ENCODE results near the gene CDH23. TPM values are rescaled to one million over a fixed set of nuclear protein-coding genes. Genes with fewer than 3 reads are reported as not detected.

Gene CDH23
- total RNA-seq, 6 donors from 2014 or later, result 4.7 to 29.3 (median 10.4) TPM

DNA sequence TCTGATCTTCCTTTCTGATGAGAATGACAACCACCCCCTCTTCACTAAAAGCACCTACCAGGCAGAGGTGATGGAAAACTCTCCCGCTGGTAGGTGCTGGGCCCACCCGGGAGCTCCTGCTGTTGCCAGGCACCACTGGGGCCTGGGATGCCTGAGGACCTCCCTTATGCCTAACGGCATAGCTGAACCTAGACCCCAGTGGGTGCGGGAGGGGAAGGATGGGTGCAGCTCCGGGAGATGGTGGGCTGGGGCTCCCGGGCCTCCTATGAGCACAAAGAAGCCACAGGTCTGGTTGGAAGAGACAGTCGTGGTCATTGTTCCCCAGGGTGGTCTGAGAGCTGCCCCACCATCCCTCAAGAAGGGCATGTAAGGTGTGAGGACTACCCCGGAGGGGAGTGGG is 392.2 kb downstream of the CDH23 start:
- WGBS, 2 donors, result 81 to 100% methylated on average over 2 to 6 of the region's 8 CpGs
- no peaks in the 10 kb centered on the region for H3K27me3 ChIP-seq
- H3K9me3 ChIP-seq, result no peaks in the 10 kb centered on the region
- TF ChIP-seq POLR2A (IDR thresholded peaks at IDR 0.05), result no peak
- TF ChIP-seq, protein P1, sequence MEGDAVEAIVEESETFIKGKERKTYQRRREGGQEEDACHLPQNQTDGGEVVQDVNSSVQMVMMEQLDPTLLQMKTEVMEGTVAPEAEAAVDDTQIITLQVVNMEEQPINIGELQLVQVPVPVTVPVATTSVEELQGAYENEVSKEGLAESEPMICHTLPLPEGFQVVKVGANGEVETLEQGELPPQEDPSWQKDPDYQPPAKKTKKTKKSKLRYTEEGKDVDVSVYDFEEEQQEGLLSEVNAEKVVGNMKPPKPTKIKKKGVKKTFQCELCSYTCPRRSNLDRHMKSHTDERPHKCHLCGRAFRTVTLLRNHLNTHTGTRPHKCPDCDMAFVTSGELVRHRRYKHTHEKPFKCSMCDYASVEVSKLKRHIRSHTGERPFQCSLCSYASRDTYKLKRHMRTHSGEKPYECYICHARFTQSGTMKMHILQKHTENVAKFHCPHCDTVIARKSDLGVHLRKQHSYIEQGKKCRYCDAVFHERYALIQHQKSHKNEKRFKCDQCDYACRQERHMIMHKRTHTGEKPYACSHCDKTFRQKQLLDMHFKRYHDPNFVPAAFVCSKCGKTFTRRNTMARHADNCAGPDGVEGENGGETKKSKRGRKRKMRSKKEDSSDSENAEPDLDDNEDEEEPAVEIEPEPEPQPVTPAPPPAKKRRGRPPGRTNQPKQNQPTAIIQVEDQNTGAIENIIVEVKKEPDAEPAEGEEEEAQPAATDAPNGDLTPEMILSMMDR (IDR thresholded peaks at IDR 0.05), result no peak
- DNase-seq, result no peak
- H3K27ac ChIP-seq, result no peak overlapping the region
- ATAC-seq (ENCODE audit: low FRiP score in 2 of 2), result no peak
- H3K36me3 ChIP-seq, result no peaks in the 10 kb centered on the region
- H3K4me1 ChIP-seq, result no peaks in the 10 kb centered on the region
- H3K4me3 ChIP-seq, result no peak overlapping the region

DNA sequence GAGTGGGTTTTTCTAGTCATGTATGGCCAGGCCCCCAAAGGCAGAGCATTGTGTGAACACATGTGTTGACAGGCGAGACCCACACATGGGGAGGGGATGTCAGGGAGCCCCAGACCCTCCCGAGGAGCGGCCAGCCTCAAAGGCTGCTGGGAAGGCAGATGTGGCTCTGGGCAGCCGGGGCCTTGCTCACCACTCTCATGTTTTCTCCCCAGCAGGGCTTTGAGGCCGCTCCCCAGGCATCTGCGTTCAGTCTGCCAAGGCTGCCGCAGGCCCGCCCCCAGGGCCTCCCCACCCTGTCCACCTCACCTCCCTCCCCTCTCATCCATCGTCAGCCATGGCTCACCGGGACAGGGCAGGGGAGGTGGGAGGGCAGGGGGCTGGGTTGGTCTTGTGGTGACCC is 393.2 kb downstream of the CDH23 start:
- ATAC-seq (ENCODE audit: low FRiP score in 2 of 2) (peak in 1 of 2 donors; percentile 41), DNase-seq (no peak)
- no peak overlapping the region for H3K4me3 ChIP-seq
- WGBS, 2 donors, result 79 to 82% methylated on average over 6 to 10 of the region's 10 CpGs
- TF ChIP-seq POLR2AphosphoS5 (IDR thresholded peaks at IDR 0.05) (no peak), POLR2A (IDR thresholded peaks at IDR 0.05) (no peak), EP300 (IDR thresholded peaks at IDR 0.05) (no peak)
- TF ChIP-seq, protein P1 (IDR thresholded peaks at IDR 0.05), result no peak
- H3K4me1 ChIP-seq, result no peaks in the 10 kb centered on the region
- H3K27ac ChIP-seq, result no peak overlapping the region
- no peaks in the 10 kb centered on the region for H3K9me3 ChIP-seq
- H3K27me3 ChIP-seq, result no peaks in the 10 kb centered on the region
- no peaks in the 10 kb centered on the region for H3K36me3 ChIP-seq

DNA sequence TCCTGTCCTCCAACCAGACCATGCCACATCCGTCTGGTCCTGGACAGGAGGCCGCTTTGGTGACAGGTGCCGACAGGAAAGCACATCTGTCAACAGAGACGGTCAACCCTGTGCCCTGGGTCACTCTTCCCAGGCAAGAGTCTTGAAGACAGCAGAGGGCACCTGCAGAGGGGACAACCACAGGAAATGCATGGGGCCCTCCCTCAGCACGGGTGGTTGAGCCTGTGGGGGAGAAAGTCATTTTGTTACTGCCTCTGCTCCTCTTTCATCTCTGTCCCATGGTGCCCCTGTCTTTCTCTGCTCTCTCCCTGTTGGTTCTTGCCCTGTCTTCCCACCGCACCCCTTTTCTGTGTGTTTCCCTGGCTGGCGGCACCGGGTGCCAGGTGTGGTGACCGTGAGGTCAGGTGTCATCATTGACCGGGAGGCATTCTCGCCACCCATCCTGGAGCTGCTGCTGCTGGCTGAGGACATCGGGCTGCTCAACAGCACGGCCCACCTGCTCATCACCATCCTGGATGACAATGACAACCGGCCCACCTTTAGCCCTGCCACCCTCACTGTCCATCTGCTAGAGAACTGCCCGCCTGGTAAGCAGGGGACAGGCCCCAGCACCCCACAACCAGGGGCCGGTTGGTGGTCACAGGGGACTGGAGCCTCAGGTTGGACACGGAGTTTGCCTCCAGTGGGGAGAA is 394.2 kb downstream of the CDH23 start:
- DNase-seq (no peak), ATAC-seq (ENCODE audit: low FRiP score in 2 of 2) (no peak)
- no peaks in the 10 kb centered on the region for H3K4me1 ChIP-seq
- no peaks in the 10 kb centered on the region for H3K9me3 ChIP-seq
- H3K27ac ChIP-seq, result no peak overlapping the region
- no peak overlapping the region for H3K4me3 ChIP-seq
- no peaks in the 10 kb centered on the region for H3K36me3 ChIP-seq
- WGBS, 2 donors, result 76 to 79% methylated on average over 15 to 17 of the region's 17 CpGs
- H3K27me3 ChIP-seq, result no peaks in the 10 kb centered on the region
- TF ChIP-seq POLR2A (IDR thresholded peaks at IDR 0.05) (no peak), EP300 (IDR thresholded peaks at IDR 0.05) (no peak), POLR2AphosphoS5 (IDR thresholded peaks at IDR 0.05) (no peak)
- TF ChIP-seq, protein P1 (IDR thresholded peaks at IDR 0.05), result no peak

DNA sequence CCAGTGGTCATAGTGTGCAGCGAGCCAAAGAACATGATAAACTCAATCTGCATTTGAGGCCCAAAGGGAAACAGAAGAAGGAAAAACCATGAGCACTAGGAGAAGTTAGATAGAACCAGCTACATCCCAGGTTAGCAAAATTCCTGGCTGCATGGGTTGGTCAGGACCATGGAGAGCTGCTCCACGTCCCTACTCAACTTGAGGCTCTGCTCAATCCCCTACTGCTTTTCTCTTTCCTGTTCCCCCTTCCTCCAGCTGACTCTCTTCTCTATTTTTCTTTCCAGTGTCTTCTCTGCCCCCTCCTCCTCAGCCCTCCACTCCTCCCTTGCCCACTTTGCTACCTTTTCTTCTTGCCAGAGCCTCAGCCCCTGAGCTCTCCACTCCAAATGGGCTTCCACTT is 398.5 kb downstream of the CDH23 start:
- Histone ChIP-seq H3K9me3 (no peaks in the 10 kb centered on the region), H3K36me3 (no peaks in the 10 kb centered on the region), H3K4me1 (no peaks in the 10 kb centered on the region), H3K27me3 (no peaks in the 10 kb centered on the region), H3K27ac (no peak overlapping the region), H3K4me3 (no peak overlapping the region)
- WGBS, 2 donors, result 26 to 48% methylated on average over 2 of the region's 2 CpGs
- no peak for TF ChIP-seq EP300 (IDR thresholded peaks at IDR 0.05)
- TF ChIP-seq POLR2AphosphoS5 (IDR thresholded peaks at IDR 0.05), result no peak
- no peak for TF ChIP-seq POLR2A (IDR thresholded peaks at IDR 0.05)
- TF ChIP-seq, protein P1 (IDR thresholded peaks at IDR 0.05), result no peak
- no peak for ATAC-seq (ENCODE audit: low FRiP score in 2 of 2)
- DNase-seq, result no peak

DNA sequence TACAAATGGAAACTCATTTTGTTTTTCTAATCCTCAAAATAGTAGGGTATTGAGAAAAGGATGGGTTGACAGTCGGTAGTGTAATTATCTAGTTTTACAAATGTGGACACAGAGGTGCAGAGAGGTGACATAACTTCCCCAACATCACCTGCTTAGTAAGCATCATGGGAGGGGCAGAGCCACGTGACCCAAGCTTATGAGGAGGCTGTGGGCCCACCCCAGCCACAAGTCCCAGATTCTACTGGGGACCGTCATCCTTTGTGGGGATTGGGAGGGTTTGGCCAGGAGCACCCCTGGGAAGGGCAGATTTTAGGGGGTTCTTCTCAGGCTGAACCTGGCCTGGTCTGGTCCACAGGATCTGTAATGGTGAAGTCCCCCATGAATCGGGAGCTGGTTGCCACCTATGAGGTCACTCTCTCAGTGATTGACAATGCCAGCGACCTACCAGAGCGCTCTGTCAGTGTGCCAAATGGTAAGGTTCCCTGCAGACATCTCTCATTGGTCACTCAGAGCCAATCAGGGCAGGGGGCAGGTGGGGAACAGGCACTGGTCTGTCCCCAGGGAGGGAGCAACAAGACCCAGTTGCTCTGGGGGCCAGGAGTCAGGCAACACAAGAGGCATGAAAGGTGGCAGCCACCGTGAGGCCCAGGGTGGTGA is 400.2 kb downstream of the CDH23 start:
- WGBS, 2 donors, result 75 to 86% methylated on average over 4 to 7 of the region's 7 CpGs
- Histone ChIP-seq H3K27me3 (no peaks in the 10 kb centered on the region), H3K4me3 (no peak overlapping the region), H3K9me3 (no peaks in the 10 kb centered on the region), H3K36me3 (no peaks in the 10 kb centered on the region), H3K27ac (no peak overlapping the region), H3K4me1 (no peaks in the 10 kb centered on the region)
- TF ChIP-seq, protein P1 (IDR thresholded peaks at IDR 0.05), result no peak
- no peak for TF ChIP-seq EP300 (IDR thresholded peaks at IDR 0.05)
- TF ChIP-seq POLR2AphosphoS5 (IDR thresholded peaks at IDR 0.05), result no peak
- TF ChIP-seq POLR2A (IDR thresholded peaks at IDR 0.05), result no peak
- ATAC-seq (ENCODE audit: low FRiP score in 2 of 2) (no peak), DNase-seq (no peak)

Data from upper lobe of left lung (tissue), 6 donors.